Measurements from ENCODE around the gene CEACAM3. TPM values are rescaled to one million over a fixed set of nuclear protein-coding genes. Genes with fewer than 3 reads are reported as not detected.

CEACAM3 gene
- total RNA-seq, 1 experiment from 2014 or later, result not detected

DNA sequence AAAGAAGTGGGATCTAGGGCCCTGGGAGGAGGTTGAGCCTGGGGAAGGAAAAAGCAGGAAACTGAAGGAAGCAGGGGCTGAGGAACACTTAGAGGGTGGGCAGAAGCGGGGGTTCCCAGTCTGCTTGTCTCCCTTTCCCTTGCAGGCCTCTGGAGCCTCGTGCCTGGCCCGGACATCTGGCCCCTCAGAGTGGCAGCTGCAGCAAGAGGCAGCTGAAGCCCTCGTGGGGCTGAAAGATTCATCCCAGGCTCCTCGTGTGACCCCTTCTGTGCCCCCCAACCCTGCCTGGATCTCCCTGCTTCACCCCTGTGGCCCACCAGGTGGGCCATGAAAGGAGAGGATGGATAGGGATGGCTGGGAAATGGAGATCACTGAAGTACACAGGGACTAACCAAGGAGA is 54.0 kb downstream of the CEACAM3 start:
- Histone ChIP-seq H3K4me3 (ENCODE audit: low read depth, low read length) (no peak overlapping the region), H3K9me3 (no peaks in the 10 kb centered on the region), H3K27me3 (replicated peaks; ENCODE audit: control insufficient read depth, insufficient read depth, low read length) (no peaks in the 10 kb centered on the region), H3K36me3 (ENCODE audit: control insufficient read depth, insufficient read depth, low read length) (no peaks in the 10 kb centered on the region), H3K4me1 (no peaks in the 10 kb centered on the region)
- intact Hi-C loops (cut with micrococcal nuclease; ENCODE audit: unreplicated experiment), result no loop called here
- CTCF ChIA-PET, result no interaction called here
- TF ChIP-seq, protein P1, sequence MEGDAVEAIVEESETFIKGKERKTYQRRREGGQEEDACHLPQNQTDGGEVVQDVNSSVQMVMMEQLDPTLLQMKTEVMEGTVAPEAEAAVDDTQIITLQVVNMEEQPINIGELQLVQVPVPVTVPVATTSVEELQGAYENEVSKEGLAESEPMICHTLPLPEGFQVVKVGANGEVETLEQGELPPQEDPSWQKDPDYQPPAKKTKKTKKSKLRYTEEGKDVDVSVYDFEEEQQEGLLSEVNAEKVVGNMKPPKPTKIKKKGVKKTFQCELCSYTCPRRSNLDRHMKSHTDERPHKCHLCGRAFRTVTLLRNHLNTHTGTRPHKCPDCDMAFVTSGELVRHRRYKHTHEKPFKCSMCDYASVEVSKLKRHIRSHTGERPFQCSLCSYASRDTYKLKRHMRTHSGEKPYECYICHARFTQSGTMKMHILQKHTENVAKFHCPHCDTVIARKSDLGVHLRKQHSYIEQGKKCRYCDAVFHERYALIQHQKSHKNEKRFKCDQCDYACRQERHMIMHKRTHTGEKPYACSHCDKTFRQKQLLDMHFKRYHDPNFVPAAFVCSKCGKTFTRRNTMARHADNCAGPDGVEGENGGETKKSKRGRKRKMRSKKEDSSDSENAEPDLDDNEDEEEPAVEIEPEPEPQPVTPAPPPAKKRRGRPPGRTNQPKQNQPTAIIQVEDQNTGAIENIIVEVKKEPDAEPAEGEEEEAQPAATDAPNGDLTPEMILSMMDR (IDR thresholded peaks at IDR 0.05; ENCODE audit: insufficient read depth in 1 of 2, low read depth in 1 of 2, low read length in 1 of 2, severe bottlenecking in 1 of 2, unreplicated experiment in 1 of 2), result no peak
- Mint-ChIP-seq H3K9me3 (ENCODE audit: unreplicated experiment) (no peaks in the 10 kb centered on the region), H3K4me3 (ENCODE audit: unreplicated experiment) (no peak overlapping the region), H3K36me3 (ENCODE audit: insufficient read depth, unreplicated experiment) (no peaks in the 10 kb centered on the region), H3K4me1 (ENCODE audit: low read depth, unreplicated experiment) (no peaks in the 10 kb centered on the region), H3K27me3 (ENCODE audit: insufficient read depth, unreplicated experiment) (peaks cover 29% of the 10 kb centered on the region), H3K27ac (ENCODE audit: unreplicated experiment) (no peak overlapping the region)
- POLR2A ChIA-PET, result no interaction called here
- no TSS peak for BruUV-seq (replicated peaks)
- no peak for DNase-seq

DNA sequence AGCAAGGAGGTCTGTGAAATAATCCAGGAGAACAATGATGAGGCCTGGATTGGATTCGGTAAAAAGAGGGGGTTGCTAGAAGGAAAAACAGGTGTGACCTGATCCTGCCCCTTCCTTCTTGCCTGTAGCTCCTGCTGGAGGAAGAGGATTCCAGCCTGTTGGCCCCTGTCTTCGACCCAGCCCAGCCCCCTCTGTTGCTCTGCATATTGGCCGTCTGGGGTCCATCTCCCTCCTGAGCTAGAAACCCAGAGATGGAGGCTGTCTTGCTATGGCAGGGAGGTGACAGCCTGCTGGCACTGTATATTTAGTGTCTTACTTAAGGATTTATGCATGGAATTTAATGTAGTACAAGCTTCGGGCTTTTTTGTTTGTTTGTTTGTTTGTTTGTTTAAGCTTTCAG is 55.1 kb downstream of the CEACAM3 start:
- DNase-seq, result no peak
- Histone ChIP-seq H3K36me3 (ENCODE audit: control insufficient read depth, insufficient read depth, low read length) (no peaks in the 10 kb centered on the region), H3K9me3 (no peaks in the 10 kb centered on the region), H3K4me3 (ENCODE audit: low read depth, low read length) (no peak overlapping the region), H3K4me1 (no peaks in the 10 kb centered on the region), H3K27me3 (replicated peaks; ENCODE audit: control insufficient read depth, insufficient read depth, low read length) (no peaks in the 10 kb centered on the region)
- no TSS peak for BruUV-seq (replicated peaks)
- Mint-ChIP-seq H3K9me3 (ENCODE audit: unreplicated experiment) (no peaks in the 10 kb centered on the region), H3K27me3 (ENCODE audit: insufficient read depth, unreplicated experiment) (peaks cover 24% of the 10 kb centered on the region), H3K4me3 (ENCODE audit: unreplicated experiment) (no peak overlapping the region), H3K36me3 (ENCODE audit: insufficient read depth, unreplicated experiment) (no peaks in the 10 kb centered on the region), H3K4me1 (ENCODE audit: low read depth, unreplicated experiment) (no peaks in the 10 kb centered on the region), H3K27ac (ENCODE audit: unreplicated experiment) (no peak overlapping the region)
- ChIA-PET POLR2A (no interaction called here), CTCF (no interaction called here)
- intact Hi-C loops (cut with micrococcal nuclease; ENCODE audit: unreplicated experiment), result no loop called here
- TF ChIP-seq, protein P1 (IDR thresholded peaks at IDR 0.05; ENCODE audit: insufficient read depth in 1 of 2, low read depth in 1 of 2, low read length in 1 of 2, severe bottlenecking in 1 of 2, unreplicated experiment in 1 of 2), result no peak

DNA sequence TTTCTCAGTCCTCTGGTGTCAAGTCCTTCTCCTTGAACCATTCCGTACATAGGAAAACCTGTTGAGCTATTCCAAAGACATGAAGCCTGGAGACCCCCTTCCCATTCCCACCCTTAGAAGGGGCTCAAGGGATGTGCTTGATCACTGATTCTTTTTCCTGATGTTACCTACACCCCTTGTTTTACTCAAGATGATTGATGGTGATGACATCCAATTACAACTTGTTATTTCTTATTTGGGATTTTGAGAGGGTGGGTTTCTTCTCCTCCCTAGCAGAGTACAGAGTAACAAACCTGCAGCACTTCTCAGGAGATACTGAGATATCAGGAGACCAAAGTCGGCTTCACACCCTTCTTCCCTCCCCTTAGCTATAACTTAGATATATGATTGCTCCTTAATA is 57.0 kb downstream of the CEACAM3 start:
- ChIA-PET POLR2A (no interaction called here), CTCF (no interaction called here)
- BruUV-seq (replicated peaks), result no TSS peak
- no peaks in the 10 kb centered on the region for H3K36me3 ChIP-seq (ENCODE audit: control insufficient read depth, insufficient read depth, low read length)
- no peak for DNase-seq
- Mint-ChIP-seq H3K27me3 (ENCODE audit: insufficient read depth, unreplicated experiment) (peaks cover 22% of the 10 kb centered on the region), H3K4me1 (ENCODE audit: low read depth, unreplicated experiment) (no peaks in the 10 kb centered on the region), H3K9me3 (ENCODE audit: unreplicated experiment) (no peaks in the 10 kb centered on the region), H3K27ac (ENCODE audit: unreplicated experiment) (no peak overlapping the region), H3K4me3 (ENCODE audit: unreplicated experiment) (no peak overlapping the region), H3K36me3 (ENCODE audit: insufficient read depth, unreplicated experiment) (no peaks in the 10 kb centered on the region)
- no peak overlapping the region for H3K4me3 ChIP-seq (ENCODE audit: low read depth, low read length)
- H3K27me3 ChIP-seq (replicated peaks; ENCODE audit: control insufficient read depth, insufficient read depth, low read length), result no peaks in the 10 kb centered on the region
- TF ChIP-seq, protein P1 (IDR thresholded peaks at IDR 0.05; ENCODE audit: insufficient read depth in 1 of 2, low read depth in 1 of 2, low read length in 1 of 2, severe bottlenecking in 1 of 2, unreplicated experiment in 1 of 2), result no peak
- H3K9me3 ChIP-seq, result no peaks in the 10 kb centered on the region
- intact Hi-C loops (cut with micrococcal nuclease; ENCODE audit: unreplicated experiment), result no loop called here
- no peaks in the 10 kb centered on the region for H3K4me1 ChIP-seq

All from Caco-2 (cell line).